Left ventricle myocardium inferior (tissue), 1 donor: ENCODE results near the gene NHEJ1. TPM values are rescaled to one million over a fixed set of nuclear protein-coding genes. Genes with fewer than 3 reads are reported as not detected.

Experiments
- DNase-seq: peaks from one replicate; pipeline ENCODE4 v3.0.0-alpha.2; 2020
- H3K27ac ChIP-seq: fragments of 200-600 bp; replicated peaks from 2 replicates; pipeline ENCODE4 v1.8.0; 2021
- H3K27me3 ChIP-seq: fragments of 200-600 bp; 2 replicates; pipeline ENCODE4 v1.8.0; 2021; ENCODE audit warnings: low read depth
- H3K36me3 ChIP-seq: fragments of 200-600 bp; 2 replicates; pipeline ENCODE4 v1.8.0; 2021
- H3K4me1 ChIP-seq: fragments of 200-600 bp; 2 replicates; pipeline ENCODE4 v1.8.0; 2021
- H3K4me3 ChIP-seq: fragments of 200-600 bp; 2 replicates; pipeline ENCODE4 v1.8.0; 2021; ENCODE audit warnings: mild to moderate bottlenecking, moderate library complexity
- H3K9me3 ChIP-seq: fragments of 200-600 bp; replicated peaks from 2 replicates; pipeline ENCODE4 v1.8.0; 2021
- CTCF ChIP-seq: fragments of 200-600 bp; IDR thresholded peaks from 2 replicates; pipeline ENCODE4 v1.8.0; 2021; ENCODE audit warnings: antibody characterized with exemption, mild to moderate bottlenecking, borderline replicate concordance
- intact Hi-C: fragments of 100-400 bp; cut with micrococcal nuclease; formaldehyde crosslinking; loops from one replicate; pipeline ENCODE4 v1.11.0; 2022
- total RNA-seq: library from RNA; stranded (reverse); fragmentation: NEBNext Ultra II Directional; extraction: Animal tissue kit (Norgen Biotek cat#: 25700); gene quantifications from one replicate; pipeline ENCODE4 v1.2.1, GENCODE V29; 2021
- donor health status: DM: no; HTN: yes; CAD: no; lungs with severe emphysema.

NHEJ1 gene
- total RNA-seq, 1 donor from 2014 or later, result 6.4 TPM

- peaks cover 99% of the 10 kb centered on the region for H3K27me3 ChIP-seq
- peak overlapping the region; percentile 44 for H3K4me3 ChIP-seq
- H3K36me3 ChIP-seq, result no peaks in the 10 kb centered on the region
- intact Hi-C loops, result loop anchor here (5.0 kb wide), 1 partner anchor 95 kb away; no protein-coding TSS in a partner anchor
- peaks cover 41% of the 10 kb centered on the region for H3K4me1 ChIP-seq
- H3K9me3 ChIP-seq, result no peaks in the 10 kb centered on the region
- H3K27ac ChIP-seq, result no peak overlapping the region
- no peak for TF ChIP-seq CTCF
- no peak for DNase-seq
Observed at GRCh38 chr2:219056896-219057708, 103.5 kb downstream of the NHEJ1 start.

GRCh38 chr2:219056176-219056895, 104.3 kb downstream of the NHEJ1 start:
- Histone ChIP-seq H3K36me3 (no peaks in the 10 kb centered on the region), H3K27me3 (peaks cover 99% of the 10 kb centered on the region), H3K27ac (no peak overlapping the region), H3K4me3 (no peak overlapping the region), H3K4me1 (peaks cover 40% of the 10 kb centered on the region), H3K9me3 (no peaks in the 10 kb centered on the region)
- TF ChIP-seq CTCF, result no peak
- intact Hi-C loops, result loop anchor here (5.0 kb wide), 1 partner anchor 96 kb away; no protein-coding TSS in a partner anchor
- no peak for DNase-seq

- Histone ChIP-seq H3K4me3 (no peak overlapping the region), H3K27ac (no peak overlapping the region), H3K9me3 (no peaks in the 10 kb centered on the region), H3K4me1 (peaks cover 31% of the 10 kb centered on the region), H3K27me3 (peaks cover 99% of the 10 kb centered on the region), H3K36me3 (no peaks in the 10 kb centered on the region)
- intact Hi-C loops, result loop anchor here (5.0 kb wide), 1 partner anchor 97 kb away; no protein-coding TSS in a partner anchor
- no peak for DNase-seq
- no peak for TF ChIP-seq CTCF
Observed at GRCh38 chr2:219054956-219055903, 105.4 kb downstream of the NHEJ1 start.

- H3K9me3 ChIP-seq, result no peaks in the 10 kb centered on the region
- H3K27ac ChIP-seq, result no peak overlapping the region
- peaks cover 99% of the 10 kb centered on the region for H3K27me3 ChIP-seq
- no peaks in the 10 kb centered on the region for H3K36me3 ChIP-seq
- TF ChIP-seq CTCF, result no peak
- H3K4me1 ChIP-seq, result no peaks in the 10 kb centered on the region
- intact Hi-C loops, result no loop called here
- H3K4me3 ChIP-seq, result no peak overlapping the region
- no peak for DNase-seq
Observed at GRCh38 chr2:219049282-219049681, 111.3 kb downstream of the NHEJ1 start.
